GM12878 (cell line): ENCODE measurements around the gene PRMT1. TPM values are rescaled to one million over a fixed set of nuclear protein-coding genes. Genes with fewer than 3 reads are reported as not detected.

ENCODE experiments used
- CBFB ChIP-seq: IDR thresholded peaks from 2 replicates; pipeline ENCODE4 v1.6.1; 2016; ENCODE audit warnings: antibody characterized with exemption, low read depth
- CBX3 ChIP-seq: fragments of 200-600 bp; sonication (generic); IDR thresholded peaks from 2 replicates; pipeline ENCODE4 v1.6.1; 2016; ENCODE audit warnings: low read depth, borderline replicate concordance
- CHD2 ChIP-seq: IDR thresholded peaks from 2 replicates; pipeline ENCODE4 v1.6.1; 2011; ENCODE audit warnings: low read depth, low read length, improper control_type of control experiment, borderline replicate concordance
- GATAD2B ChIP-seq: fragments of 450-650 bp; conservative IDR thresholded peaks from 2 replicates; pipeline ENCODE4 v1.6.1; 2017; ENCODE audit warnings: low read depth, mild to moderate bottlenecking, moderate library complexity
- MEF2A ChIP-seq: IDR thresholded peaks from 2 replicates; pipeline ENCODE4 v1.6.1; 2011; ENCODE audit warnings: low read depth, mild to moderate bottlenecking, low read length, moderate library complexity; ENCODE audit not compliant: insufficient read depth
- NFXL1 ChIP-seq: fragments of 450-650 bp; IDR thresholded peaks from 2 replicates; pipeline ENCODE4 v1.6.1; 2017; ENCODE audit warnings: antibody characterized with exemption, mild to moderate bottlenecking, borderline replicate concordance
- NR2C1 ChIP-seq: fragments of 450-650 bp; IDR thresholded peaks from 2 replicates; pipeline ENCODE4 v1.6.1; 2017; ENCODE audit warnings: antibody characterized with exemption, mild to moderate bottlenecking, moderate library complexity
- RAD21 ChIP-seq: IDR thresholded peaks from 2 replicates; pipeline ENCODE4 v1.6.1; 2011; ENCODE audit warnings: mild to moderate bottlenecking, low read depth, low read length, moderate library complexity; ENCODE audit not compliant: insufficient read depth
- RB1 ChIP-seq: fragments of 450-650 bp; formaldehyde crosslinking; IDR thresholded peaks from 2 replicates; pipeline ENCODE4 v1.6.1; 2017; ENCODE audit warnings: mild to moderate bottlenecking, borderline replicate concordance
- RUNX3 ChIP-seq: IDR thresholded peaks from 2 replicates; pipeline ENCODE4 v1.6.1; 2012; ENCODE audit warnings: low read length, inconsistent platforms
- SPI1 ChIP-seq: IDR thresholded peaks from 2 replicates; pipeline ENCODE4 v1.6.1; 2011; ENCODE audit warnings: low read depth, mild to moderate bottlenecking, low read length, moderate library complexity, borderline replicate concordance; ENCODE audit not compliant: insufficient read depth
- TAF1 ChIP-seq: IDR thresholded peaks from 2 replicates; pipeline ENCODE4 v1.6.1; 2011; ENCODE audit warnings: mild to moderate bottlenecking, low read depth, low read length, borderline replicate concordance
- YBX1 ChIP-seq: fragments of 450-650 bp; IDR thresholded peaks from 2 replicates; pipeline ENCODE4 v1.6.1; 2016; ENCODE audit warnings: antibody characterized with exemption
- YY1 ChIP-seq: IDR thresholded peaks from 2 replicates; pipeline ENCODE4 v1.6.1; 2011; ENCODE audit warnings: low read depth, mild to moderate bottlenecking, low read length
- polyA plus RNA-seq, 11 experiments: library from polyadenylated mRNA; depleted of rRNA in 4 of 11; unstranded in 6 of 11; stranded (reverse) in 5 of 11; fragments of >200 nt; fragmentation: Nextera tagmentation in 4 of 11; fragmentation: Illumina TruSeq in 1 of 11; extraction: Ambion mirVana in 4 of 11; extraction: Trizol in 1 of 11; gene quantifications; 1 replicate in 1 of 11; 2 replicates in 10 of 11; pipeline versions ENCODE4 v1.2.1 to v1.2.3, GENCODE V29; 2011 to 2016; ENCODE audit warnings: inconsistent platforms in 2 of 11, missing spikeins in 2 of 11, low read depth in 1 of 11
- total RNA-seq, 4 experiments: library from RNA; depleted of rRNA in 3 of 4; stranded (reverse); fragments of >200 nt in 3 of 4; fragmentation: Illumina TruSeq in 1 of 4; extraction: Trizol in 1 of 4; gene quantifications; 2 replicates each; pipeline versions ENCODE4 v1.2.1 to v1.2.3, GENCODE V29; 2013 to 2021
- TF ChIP-seq, protein P1 (sequence below): IDR thresholded peaks from 2 replicates; pipeline ENCODE4 v1.6.1; 2012; ENCODE audit warnings: low read depth, low read length, improper control_type of control experiment
- TF ChIP-seq, protein P2 (sequence below): fragments of 450-650 bp; formaldehyde crosslinking; IDR thresholded peaks from 2 replicates; pipeline ENCODE4 v1.5.0; 2022; ENCODE audit warnings: mild to moderate bottlenecking, missing genetic modification characterization
- TF ChIP-seq, protein P3 (sequence below): fragments of 150-350 bp; IDR thresholded peaks from 2 replicates; pipeline ENCODE4 v1.6.1; 2016; ENCODE audit warnings: low read depth, low read length
- TF ChIP-seq, protein P4 (sequence below): IDR thresholded peaks from 2 replicates; pipeline ENCODE4 v1.6.1; 2012; ENCODE audit warnings: low read length, inconsistent platforms
- TF ChIP-seq, protein P5 (sequence below): fragments of 450-650 bp; conservative IDR thresholded peaks from 2 replicates; pipeline ENCODE4 v1.6.1; 2017; ENCODE audit warnings: mild to moderate bottlenecking, moderate library complexity

Gene PRMT1
- total and polyA plus RNA-seq, 10 of the 15 experiments (the other 5 are each of a cell fraction or from before 2014, with no cell fraction given), result 19.9 to 667 (median 444) TPM

DNA sequence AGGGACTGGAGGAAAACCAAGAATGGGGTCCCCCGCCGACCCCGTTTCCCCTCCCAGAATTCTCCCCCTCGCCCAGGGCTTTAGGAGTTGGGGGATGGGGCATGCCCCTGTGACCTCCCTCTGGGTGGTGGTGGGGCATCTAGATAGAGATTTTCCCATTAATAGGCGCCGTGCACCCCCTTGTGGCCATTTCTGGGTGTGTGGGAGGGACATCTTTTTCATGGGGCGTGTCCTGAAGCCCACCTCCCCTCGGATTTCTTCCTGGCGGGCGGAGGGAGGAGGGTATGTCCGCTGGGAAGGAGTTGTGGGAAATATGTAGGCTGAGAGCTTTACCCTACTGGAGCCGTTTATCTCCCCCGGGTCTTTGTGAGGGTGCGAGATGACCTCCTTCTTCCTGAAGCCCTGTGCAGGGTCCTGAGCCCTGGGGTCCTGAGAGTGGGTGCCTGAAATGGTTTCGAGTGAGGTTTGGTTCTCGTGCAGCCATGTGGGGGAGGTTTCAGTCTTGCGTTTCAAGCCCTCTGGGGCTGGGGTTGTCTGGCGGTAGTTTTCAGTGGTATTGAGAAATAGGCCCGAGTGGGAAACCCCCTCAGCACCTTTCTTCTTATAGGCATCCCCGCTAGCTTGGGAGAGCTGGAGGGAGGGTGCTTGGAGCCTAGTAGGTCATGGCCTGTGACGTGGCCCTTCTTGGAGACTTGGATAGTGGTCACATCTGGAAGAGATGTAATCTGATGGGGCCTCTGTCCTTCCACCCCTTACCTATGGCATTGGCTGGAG lies 1.0 kb downstream of the PRMT1 start (continued):
- peak; percentile 7; the same call in 1 of the 2 replicates for TF ChIP-seq YY1
- TF ChIP-seq CHD2, result peak; percentile 65; the same call in 1 of the 2 replicates
- no peak for TF ChIP-seq SPI1
- 0 out of 2 replicates have a peak, but pooled peaks have one; percentile 13 for TF ChIP-seq MEF2A
- no peak for TF ChIP-seq NFXL1
- no peak for TF ChIP-seq YBX1
- TF ChIP-seq, protein P1, sequence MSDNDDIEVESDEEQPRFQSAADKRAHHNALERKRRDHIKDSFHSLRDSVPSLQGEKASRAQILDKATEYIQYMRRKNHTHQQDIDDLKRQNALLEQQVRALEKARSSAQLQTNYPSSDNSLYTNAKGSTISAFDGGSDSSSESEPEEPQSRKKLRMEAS, result no peak; the same call in 1 of the 2 replicates
- no peak for TF ChIP-seq CBFB
- TF ChIP-seq, protein P2, sequence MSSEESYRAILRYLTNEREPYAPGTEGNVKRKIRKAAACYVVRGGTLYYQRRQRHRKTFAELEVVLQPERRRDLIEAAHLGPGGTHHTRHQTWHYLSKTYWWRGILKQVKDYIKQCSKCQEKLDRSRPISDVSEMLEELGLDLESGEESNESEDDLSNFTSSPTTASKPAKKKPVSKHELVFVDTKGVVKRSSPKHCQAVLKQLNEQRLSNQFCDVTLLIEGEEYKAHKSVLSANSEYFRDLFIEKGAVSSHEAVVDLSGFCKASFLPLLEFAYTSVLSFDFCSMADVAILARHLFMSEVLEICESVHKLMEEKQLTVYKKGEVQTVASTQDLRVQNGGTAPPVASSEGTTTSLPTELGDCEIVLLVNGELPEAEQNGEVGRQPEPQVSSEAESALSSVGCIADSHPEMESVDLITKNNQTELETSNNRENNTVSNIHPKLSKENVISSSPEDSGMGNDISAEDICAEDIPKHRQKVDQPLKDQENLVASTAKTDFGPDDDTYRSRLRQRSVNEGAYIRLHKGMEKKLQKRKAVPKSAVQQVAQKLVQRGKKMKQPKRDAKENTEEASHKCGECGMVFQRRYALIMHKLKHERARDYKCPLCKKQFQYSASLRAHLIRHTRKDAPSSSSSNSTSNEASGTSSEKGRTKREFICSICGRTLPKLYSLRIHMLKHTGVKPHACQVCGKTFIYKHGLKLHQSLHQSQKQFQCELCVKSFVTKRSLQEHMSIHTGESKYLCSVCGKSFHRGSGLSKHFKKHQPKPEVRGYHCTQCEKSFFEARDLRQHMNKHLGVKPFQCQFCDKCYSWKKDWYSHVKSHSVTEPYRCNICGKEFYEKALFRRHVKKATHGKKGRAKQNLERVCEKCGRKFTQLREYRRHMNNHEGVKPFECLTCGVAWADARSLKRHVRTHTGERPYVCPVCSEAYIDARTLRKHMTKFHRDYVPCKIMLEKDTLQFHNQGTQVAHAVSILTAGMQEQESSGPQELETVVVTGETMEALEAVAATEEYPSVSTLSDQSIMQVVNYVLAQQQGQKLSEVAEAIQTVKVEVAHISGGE, result no peak
- 0 out of 2 replicates have a peak, but pooled peaks have one; percentile 19 for TF ChIP-seq NR2C1
- TF ChIP-seq RUNX3, result peak; percentile 69
- peak; percentile 48 for TF ChIP-seq TAF1
- peak; percentile 59 for TF ChIP-seq RAD21
- no peak for TF ChIP-seq CBX3
- TF ChIP-seq, protein P3, sequence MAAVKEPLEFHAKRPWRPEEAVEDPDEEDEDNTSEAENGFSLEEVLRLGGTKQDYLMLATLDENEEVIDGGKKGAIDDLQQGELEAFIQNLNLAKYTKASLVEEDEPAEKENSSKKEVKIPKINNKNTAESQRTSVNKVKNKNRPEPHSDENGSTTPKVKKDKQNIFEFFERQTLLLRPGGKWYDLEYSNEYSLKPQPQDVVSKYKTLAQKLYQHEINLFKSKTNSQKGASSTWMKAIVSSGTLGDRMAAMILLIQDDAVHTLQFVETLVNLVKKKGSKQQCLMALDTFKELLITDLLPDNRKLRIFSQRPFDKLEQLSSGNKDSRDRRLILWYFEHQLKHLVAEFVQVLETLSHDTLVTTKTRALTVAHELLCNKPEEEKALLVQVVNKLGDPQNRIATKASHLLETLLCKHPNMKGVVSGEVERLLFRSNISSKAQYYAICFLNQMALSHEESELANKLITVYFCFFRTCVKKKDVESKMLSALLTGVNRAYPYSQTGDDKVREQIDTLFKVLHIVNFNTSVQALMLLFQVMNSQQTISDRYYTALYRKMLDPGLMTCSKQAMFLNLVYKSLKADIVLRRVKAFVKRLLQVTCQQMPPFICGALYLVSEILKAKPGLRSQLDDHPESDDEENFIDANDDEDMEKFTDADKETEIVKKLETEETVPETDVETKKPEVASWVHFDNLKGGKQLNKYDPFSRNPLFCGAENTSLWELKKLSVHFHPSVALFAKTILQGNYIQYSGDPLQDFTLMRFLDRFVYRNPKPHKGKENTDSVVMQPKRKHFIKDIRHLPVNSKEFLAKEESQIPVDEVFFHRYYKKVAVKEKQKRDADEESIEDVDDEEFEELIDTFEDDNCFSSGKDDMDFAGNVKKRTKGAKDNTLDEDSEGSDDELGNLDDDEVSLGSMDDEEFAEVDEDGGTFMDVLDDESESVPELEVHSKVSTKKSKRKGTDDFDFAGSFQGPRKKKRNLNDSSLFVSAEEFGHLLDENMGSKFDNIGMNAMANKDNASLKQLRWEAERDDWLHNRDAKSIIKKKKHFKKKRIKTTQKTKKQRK, result no peak
- peak; percentile 75; the same call in 1 of the 2 replicates for TF ChIP-seq RB1
- TF ChIP-seq, protein P4, sequence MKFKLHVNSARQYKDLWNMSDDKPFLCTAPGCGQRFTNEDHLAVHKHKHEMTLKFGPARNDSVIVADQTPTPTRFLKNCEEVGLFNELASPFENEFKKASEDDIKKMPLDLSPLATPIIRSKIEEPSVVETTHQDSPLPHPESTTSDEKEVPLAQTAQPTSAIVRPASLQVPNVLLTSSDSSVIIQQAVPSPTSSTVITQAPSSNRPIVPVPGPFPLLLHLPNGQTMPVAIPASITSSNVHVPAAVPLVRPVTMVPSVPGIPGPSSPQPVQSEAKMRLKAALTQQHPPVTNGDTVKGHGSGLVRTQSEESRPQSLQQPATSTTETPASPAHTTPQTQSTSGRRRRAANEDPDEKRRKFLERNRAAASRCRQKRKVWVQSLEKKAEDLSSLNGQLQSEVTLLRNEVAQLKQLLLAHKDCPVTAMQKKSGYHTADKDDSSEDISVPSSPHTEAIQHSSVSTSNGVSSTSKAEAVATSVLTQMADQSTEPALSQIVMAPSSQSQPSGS, result 0 out of 2 replicates have a peak, but pooled peaks have one; percentile 28
- no peak; the same call in 1 of the 2 replicates for TF ChIP-seq GATAD2B
- TF ChIP-seq, protein P5, sequence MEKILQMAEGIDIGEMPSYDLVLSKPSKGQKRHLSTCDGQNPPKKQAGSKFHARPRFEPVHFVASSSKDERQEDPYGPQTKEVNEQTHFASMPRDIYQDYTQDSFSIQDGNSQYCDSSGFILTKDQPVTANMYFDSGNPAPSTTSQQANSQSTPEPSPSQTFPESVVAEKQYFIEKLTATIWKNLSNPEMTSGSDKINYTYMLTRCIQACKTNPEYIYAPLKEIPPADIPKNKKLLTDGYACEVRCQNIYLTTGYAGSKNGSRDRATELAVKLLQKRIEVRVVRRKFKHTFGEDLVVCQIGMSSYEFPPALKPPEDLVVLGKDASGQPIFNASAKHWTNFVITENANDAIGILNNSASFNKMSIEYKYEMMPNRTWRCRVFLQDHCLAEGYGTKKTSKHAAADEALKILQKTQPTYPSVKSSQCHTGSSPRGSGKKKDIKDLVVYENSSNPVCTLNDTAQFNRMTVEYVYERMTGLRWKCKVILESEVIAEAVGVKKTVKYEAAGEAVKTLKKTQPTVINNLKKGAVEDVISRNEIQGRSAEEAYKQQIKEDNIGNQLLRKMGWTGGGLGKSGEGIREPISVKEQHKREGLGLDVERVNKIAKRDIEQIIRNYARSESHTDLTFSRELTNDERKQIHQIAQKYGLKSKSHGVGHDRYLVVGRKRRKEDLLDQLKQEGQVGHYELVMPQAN, result no peak; the same call in none of the 2 replicates
